ENCODE measurements around the gene NFKBIL1.
A peak's percentile ranks its signal among the peaks of the same experiment; 100 is the strongest.

NFKBIL1 gene

GRCh38 chr6:31535538-31536324 lies 11.7 kb upstream of the NFKBIL1 start:
- no peak for DNase-seq

GRCh38 chr6:31538805-31539400 lies 8.5 kb upstream of the NFKBIL1 start:
- no peak for DNase-seq

- no peak for DNase-seq
Measured at GRCh38 chr6:31540640-31541039, 6.8 kb upstream of the NFKBIL1 start.

- DNase-seq, result peak; percentile 37
Measured at GRCh38 chr6:31541059-31541657, 6.2 kb upstream of the NFKBIL1 start.

- DNase-seq, result peak; percentile 88
Measured at GRCh38 chr6:31541658-31542521, 5.5 kb upstream of the NFKBIL1 start, which contains the start of gene DDX39B. Gene DDX39B, minus strand, starts transcription at chr6:31542003. Its CDS starts 1,471 bp downstream, at chr6:31540532.

- no peak for DNase-seq
Measured at GRCh38 chr6:31543639-31544038, 3.8 kb upstream of the NFKBIL1 start.

- DNase-seq, result no peak
Measured at GRCh38 chr6:31544676-31545075, 2.7 kb upstream of the NFKBIL1 start.

GRCh38 chr6:31545291-31545690 lies 2.1 kb upstream of the NFKBIL1 start:
- no peak for DNase-seq

GRCh38 chr6:31546339-31546957 lies 960 bp upstream of the NFKBIL1 start, which contains the start of gene ATP6V1G2:
Gene ATP6V1G2, minus strand, starts transcription at chr6:31546608. Its CDS starts 49 bp downstream, at chr6:31546559.
- DNase-seq, result peak; percentile 76

- DNase-seq, result no peak
Measured at GRCh38 chr6:31547727-31548543, 527 bp downstream of the NFKBIL1 start.

- DNase-seq, result no peak
Measured at GRCh38 chr6:31548544-31548873, 1.1 kb downstream of the NFKBIL1 start.

GRCh38 chr6:31551371-31551770 lies 4.0 kb downstream of the NFKBIL1 start:
- DNase-seq, result peak; percentile 30

- DNase-seq, result no peak
Measured at GRCh38 chr6:31556307-31556706, 8.9 kb downstream of the NFKBIL1 start.

GRCh38 chr6:31557443-31558317 lies 10.3 kb downstream of the NFKBIL1 start:
- no peak for DNase-seq

GRCh38 chr6:31558318-31558625 lies 10.9 kb downstream of the NFKBIL1 start:
- no peak for DNase-seq

- DNase-seq, result peak; percentile 21
Measured at GRCh38 chr6:31558631-31559500, 11.5 kb downstream of the NFKBIL1 start.

GRCh38 chr6:31559606-31559957 lies 12.2 kb downstream of the NFKBIL1 start:
- DNase-seq, result no peak

GRCh38 chr6:31559958-31560696 lies 12.7 kb downstream of the NFKBIL1 start:
- DNase-seq, result no peak

GRCh38 chr6:31560697-31561058 lies 13.3 kb downstream of the NFKBIL1 start:
- no peak for DNase-seq
